NCI-H345 treated with DMSO at 0.1 percent for 48 hours (cell line): Measurements from ENCODE around the gene COPG2.
A peak's percentile ranks its signal among the peaks of the same experiment; 100 is the strongest.
"Not testable (repeated sequence)": the region's sequence is repeated elsewhere in the genome, so short reads cannot be mapped to it uniquely, and the experiment has no call there.

ENCODE experiments used
- DNase-seq: peaks from one replicate; lab custom pipeline; 2025; ENCODE audit not compliant: unreplicated experiment; lab: John Stamatoyannopoulos, UW

COPG2 gene

DNA sequence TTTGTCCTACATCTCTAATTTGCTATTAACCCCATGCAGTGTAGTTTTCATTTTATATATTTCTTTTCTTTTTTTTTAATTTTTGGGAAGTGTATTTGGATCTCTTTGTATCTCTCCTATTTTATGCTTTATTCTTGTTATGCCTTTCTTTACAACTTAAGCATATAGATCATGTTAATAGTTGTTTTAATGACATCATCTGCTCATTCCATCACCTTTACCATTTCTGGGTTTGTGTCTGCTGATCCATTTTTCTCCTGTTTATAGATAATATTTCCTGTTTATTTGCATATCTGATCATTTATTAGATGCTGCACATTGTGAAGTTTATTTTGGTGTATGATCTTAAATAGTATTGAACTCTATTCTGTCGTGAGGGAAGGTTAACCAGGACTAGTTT, 13.7 kb downstream of the COPG2 start:
- no peak for DNase-seq

DNA sequence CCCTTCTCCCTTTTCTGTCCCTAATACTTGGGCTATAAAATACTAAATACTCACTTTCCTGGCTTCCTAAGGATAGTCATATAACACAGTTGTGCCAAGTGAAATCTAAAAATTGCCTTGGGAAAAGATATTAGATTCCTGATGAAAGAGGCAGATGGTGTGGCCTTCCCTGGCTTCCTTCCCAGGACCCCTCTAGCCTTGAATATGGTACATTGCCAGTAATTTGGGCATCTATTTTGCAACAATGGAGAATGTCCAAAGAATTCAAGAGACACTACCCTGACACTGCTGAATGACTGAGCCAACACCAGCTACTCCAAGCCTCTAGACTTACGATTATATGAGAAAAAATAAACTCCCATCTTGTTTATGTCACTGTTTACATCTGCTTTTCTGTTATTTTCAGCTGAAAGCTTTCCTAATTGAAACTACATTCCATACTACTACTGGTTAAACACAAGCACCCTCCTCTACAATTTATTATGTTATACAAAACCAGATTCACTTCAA, 17.9 kb downstream of the COPG2 start:
- DNase-seq: no peak

DNA sequence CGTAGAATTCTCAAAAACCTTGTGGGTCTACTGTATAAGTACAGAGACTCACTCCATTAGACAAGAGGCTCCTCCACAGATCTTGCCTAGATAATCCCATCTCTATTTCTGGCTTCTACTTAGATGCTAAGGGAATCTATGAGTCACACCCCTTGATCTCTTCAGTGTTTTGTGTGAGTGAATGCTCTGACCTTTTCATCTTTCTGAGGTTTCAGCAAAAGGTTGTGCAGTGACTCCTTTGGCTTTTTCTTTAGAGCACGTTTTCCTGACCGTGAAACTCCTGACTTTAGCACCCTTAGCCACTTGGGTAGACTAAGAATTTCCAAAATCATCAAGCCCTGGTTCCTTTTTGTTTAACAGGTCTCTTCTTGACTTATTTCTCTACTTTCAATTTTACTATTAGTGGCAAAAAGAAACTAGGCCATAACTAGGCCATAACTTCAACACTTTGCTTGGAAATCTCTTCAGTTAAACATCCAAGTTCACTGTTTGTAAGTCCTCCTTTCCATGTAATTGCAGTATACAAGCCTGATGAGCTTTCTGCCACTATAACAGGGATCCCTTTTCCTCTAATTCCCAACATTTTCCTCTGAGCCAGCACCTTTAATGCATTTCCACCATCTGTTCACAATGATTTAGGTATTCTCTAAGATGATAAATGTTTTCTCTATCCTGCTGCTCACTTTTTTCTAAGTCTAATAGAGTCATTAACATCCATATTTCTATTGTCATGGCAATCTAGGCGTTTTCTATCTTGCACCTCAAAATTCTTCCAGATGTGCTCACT, 19.4 kb downstream of the COPG2 start:
- DNase-seq: no peak

GRCh38 chr7:130648580-130648979, 20.0 kb downstream of the COPG2 start:
- DNase-seq: no peak

DNA sequence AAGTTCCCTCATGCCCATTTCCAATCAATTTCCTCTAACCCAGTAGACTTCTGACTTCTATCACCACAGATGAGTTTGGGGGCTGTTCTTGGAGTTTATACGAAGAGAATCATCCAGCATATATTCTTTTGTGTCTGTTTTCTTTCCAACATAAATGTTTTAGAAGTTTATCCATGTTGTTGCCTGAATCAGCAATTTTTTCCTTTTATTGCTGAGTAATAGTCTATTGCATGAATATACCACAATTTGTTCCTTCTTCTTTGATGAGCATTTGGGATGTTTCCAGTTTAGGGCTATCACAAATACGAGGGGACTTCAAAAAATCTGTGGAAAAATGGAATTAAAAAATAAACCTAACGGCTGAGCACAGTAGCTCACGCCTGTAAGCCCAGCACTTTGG, 26.2 kb downstream of the COPG2 start:
- no peak for DNase-seq

DNA sequence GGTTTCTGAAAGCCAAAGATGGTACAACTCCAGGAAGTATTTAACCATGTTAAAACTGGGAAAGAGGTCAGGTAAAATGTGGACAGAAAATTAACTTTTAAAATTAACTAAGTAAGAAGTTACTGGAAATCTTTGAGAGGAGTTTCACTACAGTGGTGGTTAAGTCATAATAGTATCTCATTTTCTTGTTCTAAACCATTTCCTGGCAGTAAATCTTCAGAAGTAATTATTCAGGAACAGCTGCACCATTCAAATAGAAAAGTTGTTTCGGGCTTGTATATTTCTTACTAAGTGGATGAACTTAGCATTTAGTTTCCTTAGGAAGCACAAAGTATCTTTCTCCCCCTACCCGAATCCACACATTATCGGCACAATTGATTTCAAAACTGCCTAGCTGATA, 27.1 kb downstream of the COPG2 start:
- DNase-seq: no peak

GRCh38 chr7:130641040-130641439, 27.5 kb downstream of the COPG2 start:
- no peak for DNase-seq

DNA sequence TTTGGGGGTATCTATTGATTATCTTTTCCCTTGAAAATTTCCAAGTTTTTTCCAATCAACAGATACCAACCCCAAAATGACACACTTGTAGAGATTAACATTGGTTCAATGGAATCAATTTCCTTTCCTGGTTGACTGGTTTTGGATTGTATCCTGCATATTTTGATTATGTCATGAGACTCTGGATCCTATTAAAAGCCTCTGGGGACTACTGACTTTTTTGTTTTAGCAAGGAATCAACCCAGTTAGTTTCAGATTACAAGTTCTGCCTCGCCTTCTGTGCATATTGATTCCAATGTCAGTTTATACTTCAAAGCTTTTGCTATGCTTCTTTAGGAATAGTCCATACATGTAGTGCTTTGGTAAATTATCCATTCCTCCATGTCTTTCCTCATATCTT, 29.2 kb downstream of the COPG2 start:
- DNase-seq: no peak

- DNase-seq: no peak
These were observed 36.4 kb downstream of the COPG2 start for GRCh38 chr7:130632111-130632510.

GRCh38 chr7:130628901-130629300, 39.6 kb downstream of the COPG2 start:
- DNase-seq: no peak

- DNase-seq: no peak
These were observed 40.8 kb downstream of the COPG2 start for GRCh38 chr7:130627775-130628174.

GRCh38 chr7:130622866-130623265, 45.7 kb downstream of the COPG2 start:
- no peak for DNase-seq

DNA sequence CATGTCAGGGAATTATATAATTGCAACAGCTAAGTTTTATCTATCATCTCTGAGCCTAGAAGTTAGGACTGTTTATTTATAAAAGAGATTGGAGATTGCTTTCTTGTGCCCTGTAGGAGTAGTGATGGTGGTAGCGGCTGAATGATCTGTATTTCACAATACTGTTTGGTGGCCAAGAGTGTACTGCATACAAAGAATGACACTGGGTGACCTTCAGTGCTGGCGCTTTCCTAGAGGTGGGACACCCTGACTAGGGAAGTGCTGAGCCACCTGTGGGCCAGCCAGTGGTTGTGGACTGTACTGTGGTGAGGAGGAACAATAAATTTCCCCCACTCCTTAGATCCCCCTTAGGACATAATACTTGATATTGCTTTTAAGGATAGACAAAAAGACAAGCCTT, 53.0 kb downstream of the COPG2 start:
- DNase-seq: no peak

DNA sequence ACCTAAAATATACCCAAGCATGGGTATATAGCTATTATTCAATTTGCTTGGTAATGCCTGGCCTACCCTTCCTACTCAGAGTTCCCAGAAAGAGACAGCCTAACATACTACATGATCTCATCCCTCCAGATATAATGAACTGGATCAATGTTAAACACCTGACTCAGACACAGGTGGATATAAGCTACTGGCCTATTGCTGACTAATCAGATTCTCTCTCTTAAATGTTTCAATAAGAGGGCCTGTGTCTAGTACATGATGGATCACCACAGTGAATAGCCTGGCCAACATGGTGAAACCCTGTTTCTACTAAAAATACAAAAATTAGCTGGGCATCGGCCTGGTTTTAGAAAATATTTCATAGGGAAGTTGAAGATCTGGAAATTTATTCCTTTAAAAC, 54.1 kb downstream of the COPG2 start:
- DNase-seq: no peak

- DNase-seq: no peak
These were observed 57.3 kb downstream of the COPG2 start for GRCh38 chr7:130611218-130611617.

DNA sequence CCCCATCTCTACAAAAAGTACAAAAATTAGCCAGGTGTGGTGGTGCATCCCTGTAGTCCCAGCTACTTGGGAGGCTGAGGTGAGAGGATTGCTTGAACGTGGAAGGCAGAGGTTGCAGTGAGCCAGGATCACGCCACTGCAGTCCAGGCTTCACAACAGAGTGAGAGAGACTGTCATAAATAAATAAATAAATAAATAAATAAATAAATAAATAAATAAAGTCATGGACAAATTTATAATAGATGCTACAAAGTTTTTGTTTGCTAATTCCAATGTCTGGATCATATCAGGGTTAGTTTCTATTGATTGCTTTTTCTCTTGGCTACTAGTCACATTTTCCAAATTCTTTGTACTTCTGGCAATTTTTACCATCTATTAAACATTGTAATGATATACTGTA, 61.5 kb downstream of the COPG2 start:
- not testable (repeated sequence) for DNase-seq

- DNase-seq: no peak
These were observed 62.4 kb downstream of the COPG2 start for GRCh38 chr7:130606161-130606560.

GRCh38 chr7:130598056-130598455, 70.5 kb downstream of the COPG2 start:
- DNase-seq: peak; percentile 65

DNA sequence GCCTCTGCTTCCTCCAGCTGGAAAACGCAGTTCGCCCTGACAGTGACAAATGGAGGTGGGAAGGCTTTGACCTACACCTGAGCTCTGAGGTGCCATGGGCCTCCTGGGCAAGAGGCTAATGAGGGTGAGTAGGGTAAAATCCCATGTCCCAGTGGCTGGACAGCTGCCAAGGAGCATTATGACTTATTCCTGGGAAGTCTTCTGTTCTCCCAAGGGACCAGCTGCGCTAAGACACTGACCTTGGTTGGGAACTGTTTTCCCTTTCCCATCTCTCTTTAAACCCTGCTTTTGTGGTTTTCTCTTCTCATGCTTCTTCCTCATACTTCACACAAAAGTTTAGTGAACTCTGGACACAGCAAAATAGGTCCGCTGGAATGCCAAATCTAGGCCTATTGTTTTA, 72.6 kb downstream of the COPG2 start:
- no peak for DNase-seq

- DNase-seq: no peak
These were observed 75.5 kb downstream of the COPG2 start for GRCh38 chr7:130593033-130593432.

- not testable (repeated sequence) for DNase-seq
These were observed 77.1 kb downstream of the COPG2 start for GRCh38 chr7:130591464-130591863.

DNA sequence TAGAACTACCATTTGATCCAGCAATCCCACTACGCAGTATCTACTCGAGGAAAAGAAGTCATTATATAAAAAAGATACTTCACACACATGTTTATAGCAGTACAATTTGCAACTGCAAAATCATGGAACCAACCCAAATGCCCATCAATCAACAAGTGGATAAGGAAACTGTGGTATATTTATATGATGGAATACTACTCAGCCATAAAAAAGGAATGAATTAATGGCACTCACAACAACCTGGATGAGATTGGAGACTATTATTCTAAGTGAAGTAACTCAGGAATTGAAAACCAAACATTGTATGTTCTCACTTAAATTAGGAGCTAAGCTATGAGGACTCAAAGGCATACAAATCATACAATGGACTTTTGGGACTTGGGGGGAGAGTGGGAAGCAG, 82.6 kb downstream of the COPG2 start:
- DNase-seq: not testable (repeated sequence)

DNA sequence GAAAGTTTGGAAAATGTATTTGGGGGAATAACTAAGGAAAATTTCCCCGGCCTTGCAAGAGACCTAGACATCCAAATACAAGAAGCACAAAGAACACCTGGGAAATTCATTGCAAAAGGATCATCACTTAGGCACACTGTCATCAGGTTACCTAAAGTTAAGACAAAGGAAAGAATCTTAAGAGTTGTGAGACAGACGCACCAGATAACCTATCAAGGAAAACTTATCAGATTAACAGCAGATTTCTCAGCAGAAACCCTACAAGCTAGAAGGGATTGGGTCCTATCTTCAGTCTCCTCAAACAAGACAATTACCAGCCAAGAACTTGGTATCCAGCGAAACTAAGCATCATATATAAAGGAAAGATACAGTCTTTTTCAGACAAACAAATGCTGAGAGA, 93.4 kb downstream of the COPG2 start:
- DNase-seq: not testable (repeated sequence)
